Rectal smooth muscle tissue (tissue), 1 donor: Measurements from ENCODE around the gene CELF5.
"Not testable (repeated sequence)": the region's sequence is repeated elsewhere in the genome, so short reads cannot be mapped to it uniquely, and the experiment has no call there.

ENCODE experiments used
- H3K27ac ChIP-seq: one replicate; pipeline ENCODE4 v1.7.0; 2013; ENCODE audit warnings: low read depth, low read length, inconsistent platforms
- H3K27me3 ChIP-seq: one replicate; pipeline ENCODE4 v1.7.0; 2013; ENCODE audit warnings: low read length; ENCODE audit not compliant: control insufficient read depth, insufficient read depth
- H3K36me3 ChIP-seq: one replicate; pipeline ENCODE4 v1.7.0; 2013; ENCODE audit warnings: low read length; ENCODE audit not compliant: control insufficient read depth, insufficient read depth
- H3K4me1 ChIP-seq: one replicate; pipeline ENCODE4 v1.7.0; 2013; ENCODE audit warnings: low read length; ENCODE audit not compliant: control insufficient read depth, insufficient read depth
- H3K4me3 ChIP-seq: one replicate; pipeline ENCODE4 v1.7.0; 2013; ENCODE audit warnings: low read length
- H3K9ac ChIP-seq: one replicate; pipeline ENCODE4 v1.7.0; 2013; ENCODE audit warnings: low read length

The CELF5 gene

GRCh38 chr19:3186160-3186688 is 38.2 kb upstream of the CELF5 start:
- H3K27ac ChIP-seq = no peak overlapping the region

GRCh38 chr19:3186891-3187661 is 37.4 kb upstream of the CELF5 start:
- H3K4me1 ChIP-seq = peaks cover 7% of the 10 kb centered on the region
- H3K27me3 ChIP-seq = no peaks in the 10 kb centered on the region
- H3K27ac ChIP-seq = no peak overlapping the region
- H3K9ac ChIP-seq = peak overlapping the region; percentile 57
- H3K36me3 ChIP-seq = peaks cover 2% of the 10 kb centered on the region
- H3K4me3 ChIP-seq = peak overlapping the region; percentile 83

More at GRCh38 chr19:3186160-3186688, 38.2 kb upstream of the CELF5 start:
- peak overlapping the region; percentile 83 for H3K4me3 ChIP-seq
- peaks cover 7% of the 10 kb centered on the region for H3K4me1 ChIP-seq
- peak overlapping the region; percentile 57 for H3K9ac ChIP-seq
- H3K36me3 ChIP-seq = no peaks in the 10 kb centered on the region
- H3K27me3 ChIP-seq = no peaks in the 10 kb centered on the region

GRCh38 chr19:3187662-3188511 is 36.6 kb upstream of the CELF5 start:
- Histone ChIP-seq H3K36me3 (peaks cover 2% of the 10 kb centered on the region), H3K27me3 (no peaks in the 10 kb centered on the region), H3K9ac (no peak overlapping the region), H3K4me3 (no peak overlapping the region), H3K4me1 (peaks cover 7% of the 10 kb centered on the region), H3K27ac (no peak overlapping the region)

GRCh38 chr19:3188627-3189596 is 35.5 kb upstream of the CELF5 start:
- no peak overlapping the region for H3K27ac ChIP-seq
- no peak overlapping the region for H3K4me3 ChIP-seq
- no peak overlapping the region for H3K9ac ChIP-seq
- H3K4me1 ChIP-seq = peaks cover 7% of the 10 kb centered on the region
- peaks cover 2% of the 10 kb centered on the region for H3K36me3 ChIP-seq
- no peaks in the 10 kb centered on the region for H3K27me3 ChIP-seq

GRCh38 chr19:3189702-3190469 is 34.6 kb upstream of the CELF5 start:
- H3K36me3 ChIP-seq = peaks cover 2% of the 10 kb centered on the region
- no peak overlapping the region for H3K27ac ChIP-seq
- peaks cover 7% of the 10 kb centered on the region for H3K4me1 ChIP-seq
- H3K9ac ChIP-seq = no peak overlapping the region
- H3K4me3 ChIP-seq = no peak overlapping the region
- no peaks in the 10 kb centered on the region for H3K27me3 ChIP-seq

- H3K9ac ChIP-seq = no peak overlapping the region
- no peaks in the 10 kb centered on the region for H3K27me3 ChIP-seq
- H3K4me1 ChIP-seq = peaks cover 7% of the 10 kb centered on the region
- H3K4me3 ChIP-seq = no peak overlapping the region
- H3K27ac ChIP-seq = no peak overlapping the region
- H3K36me3 ChIP-seq = peaks cover 2% of the 10 kb centered on the region
Measured at GRCh38 chr19:3190470-3190770, 34.0 kb upstream of the CELF5 start.

- Histone ChIP-seq H3K9ac (no peak overlapping the region), H3K4me1 (peaks cover 7% of the 10 kb centered on the region), H3K36me3 (peaks cover 2% of the 10 kb centered on the region), H3K4me3 (no peak overlapping the region), H3K27ac (no peak overlapping the region), H3K27me3 (no peaks in the 10 kb centered on the region)
Measured at GRCh38 chr19:3190921-3191805, 33.3 kb upstream of the CELF5 start.

- H3K27me3 ChIP-seq, H3K4me1 ChIP-seq, H3K4me3 ChIP-seq, H3K9ac ChIP-seq, H3K27ac ChIP-seq, H3K36me3 ChIP-seq: not testable (repeated sequence)
Measured at GRCh38 chr19:3191806-3192104, 32.7 kb upstream of the CELF5 start.

- H3K4me1 ChIP-seq = no peaks in the 10 kb centered on the region
- H3K9ac ChIP-seq = no peak overlapping the region
- no peaks in the 10 kb centered on the region for H3K27me3 ChIP-seq
- H3K4me3 ChIP-seq = no peak overlapping the region
- no peak overlapping the region for H3K27ac ChIP-seq
- peaks cover 5% of the 10 kb centered on the region for H3K36me3 ChIP-seq
Measured at GRCh38 chr19:3192228-3192635, 32.2 kb upstream of the CELF5 start.

GRCh38 chr19:3192684-3193083 is 31.8 kb upstream of the CELF5 start:
- Histone ChIP-seq H3K9ac (no peak overlapping the region), H3K4me1 (no peaks in the 10 kb centered on the region), H3K27ac (no peak overlapping the region), H3K4me3 (no peak overlapping the region), H3K36me3 (peaks cover 5% of the 10 kb centered on the region), H3K27me3 (no peaks in the 10 kb centered on the region)
